HepG2 (cell line): ENCODE data around the gene DENND4A. TPM values are rescaled to one million over a fixed set of nuclear protein-coding genes. Genes with fewer than 3 reads are reported as not detected.

ENCODE experiments used
- ATAC-seq: fragments of 200-7000 bp; cut with Tn5 transposase; 3 replicates; pipeline ENCODE4 v1.9.1; 2020; ENCODE audit warnings: mild to moderate bottlenecking, moderate library complexity
- BruUV-seq: library from RNA; stranded (reverse); fragments of 400-500 nt; replicated peaks from 2 replicates; lab custom pipeline; 2021; lab: Mats Ljungman, UMichigan
- CTCF ChIA-PET: fragments of 300-600 bp; formaldehyde crosslinking; extraction: SDS; loops from one replicate; lab custom pipeline; 2021; ENCODE audit warnings: low total read pairs, inconsistent platforms, low intra/inter-chr PET ratio; lab: Yijun Ruan, JAX
- POLR2A ChIA-PET: fragments of 350-600 bp; sonication (Branson Sonifier 250); formaldehyde crosslinking; loops from one replicate; lab custom pipeline; 2020; ENCODE audit warnings: antibody characterized with exemption, inconsistent platforms; lab: Yijun Ruan, JAX
- DNase-seq: peaks from one replicate; pipeline ENCODE4 v3.0.0-alpha.2; 2015; ENCODE audit warnings: low spot score
- FAIRE-seq: peaks from 3 replicates; lab custom pipeline; 2011; peaks lifted over from hg19 to GRCh38; lab: Jason Lieb, UNC
- H2AFZ ChIP-seq: one replicate; pipeline ENCODE4 v1.6.1; 2011; ENCODE audit warnings: low read length, inconsistent platforms
- H3K27ac ChIP-seq: fragments of 300-600 bp; 3 replicates; pipeline ENCODE4 v1.8.0; 2011; ENCODE audit warnings: mixed run types, mild to moderate bottlenecking, mixed read lengths, low read length, inconsistent platforms; ENCODE audit not compliant: insufficient read depth; ENCODE audit errors: extremely low read length
- H3K27me3 ChIP-seq, 2 experiments: fragments of 200-600 bp in 1 of 2; 2 replicates in 1 of 2; 3 replicates in 1 of 2; pipeline versions ENCODE4 v1.6.0 to v1.8.0; 2011; ENCODE audit warnings: low read length in 2 of 2, mild to moderate bottlenecking in 2 of 2, moderate library complexity in 2 of 2, inconsistent platforms in 1 of 2; ENCODE audit not compliant: insufficient read depth in 2 of 2, control insufficient read depth in 1 of 2
- H3K36me3 ChIP-seq, 2 experiments: fragments of 200-600 bp in 1 of 2; replicated peaks in 1 of 2; 2 replicates in 1 of 2; 3 replicates in 1 of 2; pipeline versions ENCODE4 v1.5.1 to v1.8.0; 2011; ENCODE audit warnings: low read length in 2 of 2, inconsistent platforms in 1 of 2; ENCODE audit not compliant: insufficient read depth in 2 of 2, control insufficient read depth in 1 of 2
- H3K4me1 ChIP-seq: 2 replicates; pipeline ENCODE4 v1.5.1; 2012; ENCODE audit warnings: low read length, inconsistent platforms; ENCODE audit not compliant: insufficient read depth
- H3K4me2 ChIP-seq: 2 replicates; pipeline ENCODE4 v1.6.0; 2011; ENCODE audit warnings: low read depth, low read length, inconsistent platforms
- H3K4me3 ChIP-seq, 3 experiments: fragments of 200-600 bp in 1 of 3; sonication (generic), shearing (Covaris generic) in 1 of 3; replicated peaks in 1 of 3; 2 replicates each; pipeline ENCODE4 v1.5.1; 2011 to 2016; ENCODE audit warnings: low read length in 3 of 3, inconsistent platforms in 2 of 3, low read depth in 2 of 3, mild to moderate bottlenecking in 2 of 3, control low read depth in 1 of 3, mixed read lengths in 1 of 3; ENCODE audit not compliant: insufficient read depth in 1 of 3
- H3K79me2 ChIP-seq: one replicate; pipeline ENCODE4 v1.6.1; 2011; ENCODE audit warnings: low read length, inconsistent platforms; ENCODE audit not compliant: insufficient read depth
- H3K9ac ChIP-seq: 2 replicates; pipeline ENCODE4 v1.6.0; 2011; ENCODE audit warnings: mild to moderate bottlenecking, low read depth, low read length, inconsistent platforms; ENCODE audit not compliant: insufficient read depth
- H3K9me3 ChIP-seq: 2 replicates; pipeline ENCODE4 v1.5.1; 2012; ENCODE audit warnings: mild to moderate bottlenecking, low read length
- H4K20me1 ChIP-seq: 2 replicates; pipeline ENCODE4 v1.6.0; 2011; ENCODE audit warnings: inconsistent platforms, mild to moderate bottlenecking, low read length, moderate library complexity; ENCODE audit not compliant: insufficient read depth
- AHR ChIP-seq: IDR thresholded peaks from 2 replicates; pipeline ENCODE4 v1.6.1; 2018; ENCODE audit warnings: missing genetic modification reagents, missing compliant biosample characterization
- ELF1 ChIP-seq: sonication (generic); formaldehyde crosslinking; IDR thresholded peaks from 2 replicates; pipeline ENCODE4 v1.4.0; 2020; ENCODE audit warnings: missing genetic modification reagents
- HMGXB3 ChIP-seq: sonication (generic); formaldehyde crosslinking; IDR thresholded peaks from 2 replicates; pipeline ENCODE4 v1.4.0; 2020; ENCODE audit warnings: missing genetic modification reagents, borderline replicate concordance
- MED13 ChIP-seq: sonication (generic); formaldehyde crosslinking; IDR thresholded peaks from 2 replicates; pipeline ENCODE4 v1.5.0; 2020; ENCODE audit warnings: missing genetic modification reagents
- NFIC ChIP-seq: IDR thresholded peaks from 2 replicates; pipeline ENCODE4 v1.6.1; 2012; ENCODE audit warnings: mild to moderate bottlenecking, low read length, inconsistent platforms
- NFKB2 ChIP-seq: sonication (generic); formaldehyde crosslinking; IDR thresholded peaks from 2 replicates; pipeline ENCODE4 v1.4.0; 2020; ENCODE audit warnings: missing genetic modification reagents, borderline replicate concordance
- RARG ChIP-seq: sonication (generic); formaldehyde crosslinking; IDR thresholded peaks from 2 replicates; pipeline ENCODE4 v1.4.0; 2020; ENCODE audit warnings: low read depth, mild to moderate bottlenecking, missing genetic modification reagents
- SNAI1 ChIP-seq: sonication (generic); formaldehyde crosslinking; IDR thresholded peaks from 2 replicates; pipeline ENCODE4 v1.5.0; 2020; ENCODE audit warnings: mild to moderate bottlenecking, missing genetic modification reagents, borderline replicate concordance
- TCF12 ChIP-seq, 2 experiments: fragments of 450-650 bp in 1 of 2; sonication (generic) in 1 of 2; formaldehyde crosslinking in 1 of 2; IDR thresholded peaks; 2 replicates each; pipeline versions ENCODE4 v1.6.1 to v1.8.0; 2017 to 2022; ENCODE audit warnings: antibody characterized with exemption in 1 of 2, mild to moderate bottlenecking in 1 of 2, missing genetic modification reagents in 1 of 2, moderate library complexity in 1 of 2
- ZIK1 ChIP-seq: sonication (generic); formaldehyde crosslinking; IDR thresholded peaks from 2 replicates; pipeline ENCODE4 v1.5.0; 2020; ENCODE audit warnings: mild to moderate bottlenecking, low read depth, missing genetic modification reagents, borderline replicate concordance
- ZNF431 ChIP-seq: sonication (generic); formaldehyde crosslinking; IDR thresholded peaks from 2 replicates; pipeline ENCODE4 v1.9.0; 2022; ENCODE audit warnings: missing genetic modification reagents, low read depth, mild to moderate bottlenecking, borderline replicate concordance
- ZNF800 ChIP-seq: sonication (generic); formaldehyde crosslinking; IDR thresholded peaks from 2 replicates; pipeline ENCODE4 v1.4.0; 2020; ENCODE audit warnings: missing genetic modification reagents
- WGBS: methylation state at CpG from one replicate; pipeline ENCODE4 v1.1.6; 2017; ENCODE audit warnings: low lambda C conversion rate; 5-methylcytosine and 5-hydroxymethylcytosine counted together
- in situ Hi-C: cut with HindIII; loops from 2 replicates; pipeline ENCODE4 v1.10.0; 2017; ENCODE audit warnings: low pct_unique_long_range_greater_than_20kb; ENCODE audit not compliant: extremely low pct_ligation_motif_present
- intact Hi-C: fragments of 100-400 bp; cut with micrococcal nuclease; formaldehyde crosslinking; loops from one replicate; pipeline ENCODE4 v1.10.0; 2022; ENCODE audit not compliant: unreplicated experiment
- polyA plus RNA-seq, 8 experiments: library from polyadenylated mRNA; depleted of rRNA in 3 of 8; stranded (reverse) in 7 of 8; unstranded in 1 of 8; fragments of >200 nt; fragmentation: Illumina TruSeq in 4 of 8; extraction: Trizol in 4 of 8; gene quantifications; 2 replicates each; pipeline versions ENCODE4 v1.2.1 to v1.2.3, GENCODE V29; 2011 to 2016; ENCODE audit warnings: low read depth in 4 of 8, missing spikeins in 1 of 8, mixed read lengths in 1 of 8; ENCODE audit not compliant: insufficient read depth in 1 of 8
- total RNA-seq, 5 experiments: library from RNA; depleted of rRNA; stranded (reverse); fragments of >200 nt; fragmentation: Illumina TruSeq; extraction: Trizol; gene quantifications; 2 replicates each; pipeline ENCODE4 v1.2.3, GENCODE V29; 2016; ENCODE audit warnings: low read depth in 1 of 5
- TF ChIP-seq, protein P1 (sequence below): sonication (generic); formaldehyde crosslinking; IDR thresholded peaks from 2 replicates; pipeline ENCODE4 v1.5.0; 2020; ENCODE audit warnings: missing genetic modification reagents
- TF ChIP-seq, protein P2 (sequence below), 2 experiments: sonication (generic) in 1 of 2; formaldehyde crosslinking in 1 of 2; IDR thresholded peaks; 2 replicates each; pipeline versions ENCODE4 v1.4.0 to v1.6.1; 2018 to 2020; ENCODE audit warnings: missing genetic modification reagents in 2 of 2, borderline replicate concordance in 1 of 2, low read depth in 1 of 2, mild to moderate bottlenecking in 1 of 2, missing biosample characterization in 1 of 2

The DENND4A gene
- total and polyA plus RNA-seq, 2 of the 13 experiments (the other 11 are each of a cell fraction or from before 2014, with no cell fraction given) = 13.2 to 18.6 TPM

DNA sequence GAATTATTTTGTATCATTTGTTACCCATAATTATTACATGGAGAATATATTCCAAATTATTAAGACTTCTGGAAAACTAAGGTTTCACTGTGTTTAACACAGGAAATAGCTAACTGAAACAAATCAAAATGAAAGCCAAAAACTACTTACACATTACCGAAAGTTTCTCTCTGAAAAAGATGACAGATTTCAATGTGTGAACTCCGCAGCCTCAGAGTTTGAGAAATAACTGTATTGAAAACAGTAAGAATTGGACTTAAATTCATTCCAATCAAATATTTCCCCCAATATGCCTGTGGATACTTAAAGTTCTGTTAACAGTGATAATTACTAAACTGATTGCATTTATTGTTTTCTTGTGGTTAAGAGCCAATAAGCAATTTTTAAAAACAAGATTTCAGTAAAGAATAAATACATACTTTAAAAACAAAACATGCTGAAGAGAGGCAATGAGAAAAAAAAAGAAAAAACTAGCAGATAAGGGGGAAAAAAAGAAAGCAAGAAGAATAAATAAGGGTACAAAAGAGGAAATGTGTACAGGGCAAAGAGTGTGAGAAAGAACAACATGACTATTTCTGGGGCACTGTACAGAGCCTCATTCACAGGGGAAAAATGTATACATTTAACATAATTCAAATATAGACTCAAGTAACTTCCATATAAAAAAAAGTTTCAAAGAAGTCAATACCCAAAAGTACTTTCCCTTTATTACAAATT, 30.7 kb downstream of the DENND4A start:
- no peak overlapping the region for H3K27ac ChIP-seq
- no peak overlapping the region for H2AFZ ChIP-seq
- ATAC-seq = no peak
- H3K27me3 ChIP-seq = no peaks in the 10 kb centered on the region
- CTCF ChIA-PET = no interaction called here
- peaks cover 50% of the 10 kb centered on the region for H3K79me2 ChIP-seq
- no peaks in the 10 kb centered on the region; the same call in 1 of the 2 replicates for H4K20me1 ChIP-seq
- H3K4me2 ChIP-seq = no peak overlapping the region
- in situ Hi-C loops (no loop called here), intact Hi-C loops (no loop called here)
- H3K4me1 ChIP-seq = peaks cover 19% of the 10 kb centered on the region
- DNase-seq = no peak
- WGBS = 99% methylated on average over 2 of the region's 2 CpGs
- BruUV-seq = no TSS peak
- POLR2A ChIA-PET = no interaction called here
- H3K9ac ChIP-seq = no peak overlapping the region
- no peak for FAIRE-seq
- no peak overlapping the region for H3K4me3 ChIP-seq
- H3K36me3 ChIP-seq = no peaks in the 10 kb centered on the region; a peak in 2 of 5 replicates
- no peaks in the 10 kb centered on the region for H3K9me3 ChIP-seq
- TF ChIP-seq NFIC (no peak), AHR (CRISPR knock-in tag) (no peak), RARG (CRISPR knock-in tag) (no peak), ZIK1 (no peak), MED13 (CRISPR knock-in tag) (no peak), HMGXB3 (CRISPR knock-in tag) (no peak), ZNF431 (CRISPR knock-in tag) (no peak), SNAI1 (no peak), ELF1 (CRISPR knock-in tag) (no peak), TCF12 (IDR thresholded peaks at IDR 0.05) (no peak), TCF12 (CRISPR knock-in tag; IDR thresholded peaks at IDR 0.05) (no peak), NFKB2 (CRISPR knock-in tag) (no peak), ZNF800 (CRISPR knock-in tag) (no peak)
- TF ChIP-seq, protein P1, sequence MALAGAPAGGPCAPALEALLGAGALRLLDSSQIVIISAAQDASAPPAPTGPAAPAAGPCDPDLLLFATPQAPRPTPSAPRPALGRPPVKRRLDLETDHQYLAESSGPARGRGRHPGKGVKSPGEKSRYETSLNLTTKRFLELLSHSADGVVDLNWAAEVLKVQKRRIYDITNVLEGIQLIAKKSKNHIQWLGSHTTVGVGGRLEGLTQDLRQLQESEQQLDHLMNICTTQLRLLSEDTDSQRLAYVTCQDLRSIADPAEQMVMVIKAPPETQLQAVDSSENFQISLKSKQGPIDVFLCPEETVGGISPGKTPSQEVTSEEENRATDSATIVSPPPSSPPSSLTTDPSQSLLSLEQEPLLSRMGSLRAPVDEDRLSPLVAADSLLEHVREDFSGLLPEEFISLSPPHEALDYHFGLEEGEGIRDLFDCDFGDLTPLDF (CRISPR knock-in tag) = no peak
- TF ChIP-seq, protein P2, sequence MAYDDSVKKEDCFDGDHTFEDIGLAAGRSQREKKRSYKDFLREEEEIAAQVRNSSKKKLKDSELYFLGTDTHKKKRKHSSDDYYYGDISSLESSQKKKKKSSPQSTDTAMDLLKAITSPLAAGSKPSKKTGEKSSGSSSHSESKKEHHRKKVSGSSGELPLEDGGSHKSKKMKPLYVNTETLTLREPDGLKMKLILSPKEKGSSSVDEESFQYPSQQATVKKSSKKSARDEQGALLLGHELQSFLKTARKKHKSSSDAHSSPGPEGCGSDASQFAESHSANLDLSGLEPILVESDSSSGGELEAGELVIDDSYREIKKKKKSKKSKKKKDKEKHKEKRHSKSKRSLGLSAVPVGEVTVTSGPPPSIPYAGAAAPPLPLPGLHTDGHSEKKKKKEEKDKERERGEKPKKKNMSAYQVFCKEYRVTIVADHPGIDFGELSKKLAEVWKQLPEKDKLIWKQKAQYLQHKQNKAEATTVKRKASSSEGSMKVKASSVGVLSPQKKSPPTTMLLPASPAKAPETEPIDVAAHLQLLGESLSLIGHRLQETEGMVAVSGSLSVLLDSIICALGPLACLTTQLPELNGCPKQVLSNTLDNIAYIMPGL (CRISPR knock-in tag; IDR thresholded peaks at IDR 0.05; ENCODE audit: borderline replicate concordance in 1 of 2, low read depth in 1 of 2) = no peak
